Retinal pigment epithelial cell (primary cell): ENCODE results near the gene CNNM1.

ENCODE experiments used
- DNase-seq: peaks from one replicate; pipeline ENCODE4 v3.0.0-alpha.2; 2010; ENCODE audit warnings: low read depth
- H3K4me3 ChIP-seq: 2 replicates; pipeline ENCODE4 v1.5.1; 2011; ENCODE audit warnings: mild to moderate bottlenecking, low read length, control low read depth, moderate library complexity
- TF ChIP-seq, protein P1 (sequence below): conservative IDR thresholded peaks from 2 replicates; pipeline ENCODE4 v1.5.1; 2011; ENCODE audit warnings: low read depth, low read length, control low read depth, inconsistent platforms

The CNNM1 gene

DNA sequence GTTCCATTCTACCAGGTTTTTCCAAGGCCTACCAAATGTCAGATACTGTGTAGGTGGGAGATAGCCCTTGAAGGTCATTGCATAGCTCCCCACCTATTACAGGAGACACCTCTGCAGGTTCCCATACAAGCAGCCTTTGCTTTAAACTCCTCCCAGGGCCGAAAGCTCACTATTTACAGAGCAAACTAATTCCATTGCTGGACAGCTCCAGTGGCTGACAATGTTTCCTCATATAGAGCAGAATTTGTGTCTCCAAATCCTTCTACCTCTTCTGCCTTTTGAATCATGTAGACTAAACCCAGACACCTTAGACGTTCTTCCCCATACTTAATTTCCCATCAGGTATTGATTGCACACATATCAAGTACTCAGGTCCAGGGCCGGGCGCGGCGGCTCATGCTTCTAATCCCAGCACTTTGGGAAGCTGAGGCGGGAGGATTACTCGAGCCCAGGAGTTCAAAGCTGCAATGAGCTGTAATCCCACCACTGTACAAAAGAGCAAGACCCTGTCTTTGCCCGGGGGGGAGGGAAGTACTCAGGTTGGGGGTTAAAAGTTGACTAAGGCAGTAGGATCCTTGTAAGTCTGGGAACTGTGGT, 2.1 kb downstream of the CNNM1 start:
- no peak overlapping the region for H3K4me3 ChIP-seq
- TF ChIP-seq, protein P1, sequence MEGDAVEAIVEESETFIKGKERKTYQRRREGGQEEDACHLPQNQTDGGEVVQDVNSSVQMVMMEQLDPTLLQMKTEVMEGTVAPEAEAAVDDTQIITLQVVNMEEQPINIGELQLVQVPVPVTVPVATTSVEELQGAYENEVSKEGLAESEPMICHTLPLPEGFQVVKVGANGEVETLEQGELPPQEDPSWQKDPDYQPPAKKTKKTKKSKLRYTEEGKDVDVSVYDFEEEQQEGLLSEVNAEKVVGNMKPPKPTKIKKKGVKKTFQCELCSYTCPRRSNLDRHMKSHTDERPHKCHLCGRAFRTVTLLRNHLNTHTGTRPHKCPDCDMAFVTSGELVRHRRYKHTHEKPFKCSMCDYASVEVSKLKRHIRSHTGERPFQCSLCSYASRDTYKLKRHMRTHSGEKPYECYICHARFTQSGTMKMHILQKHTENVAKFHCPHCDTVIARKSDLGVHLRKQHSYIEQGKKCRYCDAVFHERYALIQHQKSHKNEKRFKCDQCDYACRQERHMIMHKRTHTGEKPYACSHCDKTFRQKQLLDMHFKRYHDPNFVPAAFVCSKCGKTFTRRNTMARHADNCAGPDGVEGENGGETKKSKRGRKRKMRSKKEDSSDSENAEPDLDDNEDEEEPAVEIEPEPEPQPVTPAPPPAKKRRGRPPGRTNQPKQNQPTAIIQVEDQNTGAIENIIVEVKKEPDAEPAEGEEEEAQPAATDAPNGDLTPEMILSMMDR, result no peak
- no peak for DNase-seq

DNA sequence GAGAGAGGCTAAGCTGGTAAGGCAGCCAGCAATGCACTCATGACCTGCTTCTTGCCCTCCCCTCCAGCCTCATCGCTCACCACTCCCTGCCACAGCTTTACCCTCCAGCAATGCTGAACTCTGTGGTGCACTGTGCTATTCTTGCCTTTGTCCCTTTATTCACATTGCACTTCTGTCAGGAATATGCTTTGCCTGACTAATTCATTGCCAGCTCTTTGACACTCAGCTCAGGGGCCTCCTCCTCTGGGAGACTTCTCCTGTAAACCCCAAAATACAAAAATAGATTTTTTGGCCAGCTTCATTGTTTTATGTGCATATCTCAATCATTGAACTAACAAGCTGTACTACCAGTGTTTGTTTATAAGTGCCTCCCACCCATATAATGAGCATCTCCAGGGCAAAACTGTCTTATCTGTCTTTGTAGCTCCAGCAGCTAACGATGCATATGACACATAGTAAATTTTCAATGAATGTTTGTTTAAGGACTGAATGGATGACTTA, 8.2 kb downstream of the CNNM1 start:
- no peak for DNase-seq
- H3K4me3 ChIP-seq, result no peak overlapping the region
- TF ChIP-seq, protein P1, result no peak

DNA sequence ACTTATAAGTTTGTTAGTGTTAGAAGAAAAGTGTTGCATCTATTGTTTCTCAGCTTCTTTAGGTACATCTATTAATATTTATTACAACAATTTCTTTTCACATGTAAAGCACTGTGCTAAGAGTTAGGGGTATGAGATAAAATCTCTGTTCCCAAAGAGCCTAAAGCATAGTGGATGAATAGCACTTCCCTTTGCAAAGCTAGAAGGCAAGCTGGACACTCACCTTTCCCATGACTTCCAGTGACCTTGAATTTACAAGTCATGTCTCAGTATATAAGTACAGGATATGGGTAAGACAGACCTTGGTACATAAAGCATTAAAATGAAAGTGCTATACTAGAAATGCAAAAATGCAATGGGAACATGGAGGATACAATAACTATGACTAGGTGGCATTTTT, 8.7 kb downstream of the CNNM1 start:
- H3K4me3 ChIP-seq, result no peak overlapping the region
- DNase-seq, result no peak
- TF ChIP-seq, protein P1, result no peak

DNA sequence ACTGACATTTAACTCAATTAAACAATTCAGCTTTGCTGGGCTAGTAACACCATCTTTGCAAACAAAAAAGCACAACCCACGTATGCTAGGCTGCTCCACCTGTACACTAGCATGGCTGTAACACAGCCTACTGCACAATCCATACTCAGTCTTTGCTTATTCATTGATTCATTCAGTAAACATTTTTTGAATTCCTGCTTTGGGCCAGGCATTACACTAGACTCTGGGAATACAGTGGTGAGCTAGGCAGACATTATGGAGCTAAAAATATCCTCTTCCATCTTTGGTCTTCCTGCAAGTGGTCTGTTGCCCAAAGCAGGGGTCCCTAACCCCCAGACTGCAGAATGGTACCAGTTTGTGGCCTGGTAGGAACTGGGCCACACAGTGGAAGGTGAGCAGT, 9.9 kb downstream of the CNNM1 start:
- TF ChIP-seq, protein P1, result no peak
- DNase-seq, result no peak
- H3K4me3 ChIP-seq, result no peak overlapping the region

DNA sequence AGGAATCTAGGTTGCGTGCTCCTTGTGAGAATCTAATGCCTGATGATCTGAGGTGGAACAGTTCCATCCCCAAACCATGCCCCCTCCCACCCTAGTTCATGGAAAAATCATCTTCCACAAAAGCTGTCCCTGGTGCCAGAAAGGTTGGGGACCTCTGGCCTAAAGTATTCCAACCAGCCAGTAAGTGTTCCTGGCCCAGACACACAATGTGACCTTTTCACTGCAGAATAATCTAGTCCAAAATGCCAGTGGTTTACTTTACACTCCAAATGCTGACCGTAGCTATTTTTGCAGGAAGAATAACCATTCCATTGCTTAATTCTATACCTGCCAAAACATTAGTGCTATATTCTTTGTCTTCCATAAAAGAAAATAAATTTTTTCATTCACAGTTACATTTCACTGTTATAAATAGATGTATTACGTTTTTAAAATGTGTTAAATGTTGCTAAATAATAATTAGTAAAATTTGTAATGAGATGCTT, 10.4 kb downstream of the CNNM1 start:
- TF ChIP-seq, protein P1, result no peak
- no peak for DNase-seq

DNA sequence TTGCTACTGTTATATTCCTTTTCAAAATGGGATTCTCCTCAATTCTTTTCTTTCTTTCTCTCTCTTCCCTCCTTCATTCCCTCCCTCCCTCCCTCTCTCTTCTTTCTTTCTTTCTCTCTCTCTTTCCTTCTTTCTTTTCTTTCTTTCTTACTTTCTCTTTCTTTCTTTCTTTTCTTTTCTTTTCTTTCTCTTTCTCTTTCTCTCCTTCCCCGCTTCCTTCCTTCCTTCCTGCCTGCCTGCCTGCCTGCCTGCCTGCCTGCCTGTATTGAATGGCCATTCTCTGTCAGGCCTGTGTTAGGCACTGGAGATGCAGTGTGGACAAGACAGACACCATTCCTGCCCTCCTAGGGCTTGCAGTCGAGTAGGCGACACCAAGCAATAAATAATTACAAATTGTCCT, 11.5 kb downstream of the CNNM1 start:
- H3K4me3 ChIP-seq, result no peak overlapping the region
- DNase-seq, result no peak
- TF ChIP-seq, protein P1, result no peak

More for the DNA sequence above, 10.4 kb downstream of the CNNM1 start:
- H3K4me3 ChIP-seq, result no peak overlapping the region

DNA sequence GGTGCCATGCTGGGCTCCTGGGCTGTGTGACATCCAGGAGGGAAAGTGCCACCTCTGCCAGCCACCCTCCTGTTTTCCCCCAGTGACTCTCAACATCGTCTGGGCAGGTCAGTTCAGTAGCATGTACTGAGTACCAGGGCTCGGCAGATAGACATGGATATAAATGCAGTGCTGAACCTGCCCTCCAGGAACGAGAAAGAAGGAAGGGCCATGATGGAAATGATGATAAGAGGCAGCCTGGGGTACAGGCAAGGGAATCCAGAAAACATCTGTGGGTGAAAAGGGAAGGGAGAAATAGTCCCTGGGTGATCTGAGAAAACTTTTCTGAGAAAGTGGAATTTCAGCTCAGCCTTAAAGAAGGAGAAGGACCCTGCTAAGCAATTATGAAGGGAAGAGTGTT, 12.1 kb downstream of the CNNM1 start:
- TF ChIP-seq, protein P1, result no peak
- DNase-seq, result no peak
- H3K4me3 ChIP-seq, result no peak overlapping the region
